Activated CD8-positive, alpha-beta memory T cell treated with anti-CD3 and anti-CD28 coated beads, Interleukin-2, amount 50 U/mL, for 48 hours (primary cell): Measurements from ENCODE around the gene MKRN2.
"Not testable (repeated sequence)": the region's sequence is repeated elsewhere in the genome, so short reads cannot be mapped to it uniquely, and the experiment has no call there.

ENCODE experiments used
- DNase-seq: peaks from one replicate; pipeline ENCODE4 v3.0.0-alpha.2; 2020

Gene MKRN2

DNA sequence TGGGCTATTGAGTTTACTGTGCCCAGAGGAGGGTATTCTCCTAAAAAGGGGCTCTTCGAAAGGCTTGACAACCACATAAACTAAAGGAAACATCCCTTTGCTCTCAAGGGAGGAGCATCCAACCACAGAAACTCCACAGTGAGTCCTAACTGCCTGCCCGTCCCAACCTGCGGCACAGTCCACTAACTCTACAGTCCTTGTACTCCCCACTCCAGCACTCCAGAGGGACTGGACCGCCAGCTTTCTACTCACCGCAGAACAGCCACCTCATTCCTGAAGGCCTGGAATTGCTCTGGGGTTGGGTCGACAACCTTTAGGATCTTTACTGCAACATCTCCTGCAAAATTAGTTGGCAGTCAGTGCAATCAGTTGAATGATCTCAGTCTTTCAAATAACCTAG is 34.6 kb downstream of the MKRN2 start:
- no peak for DNase-seq

DNA sequence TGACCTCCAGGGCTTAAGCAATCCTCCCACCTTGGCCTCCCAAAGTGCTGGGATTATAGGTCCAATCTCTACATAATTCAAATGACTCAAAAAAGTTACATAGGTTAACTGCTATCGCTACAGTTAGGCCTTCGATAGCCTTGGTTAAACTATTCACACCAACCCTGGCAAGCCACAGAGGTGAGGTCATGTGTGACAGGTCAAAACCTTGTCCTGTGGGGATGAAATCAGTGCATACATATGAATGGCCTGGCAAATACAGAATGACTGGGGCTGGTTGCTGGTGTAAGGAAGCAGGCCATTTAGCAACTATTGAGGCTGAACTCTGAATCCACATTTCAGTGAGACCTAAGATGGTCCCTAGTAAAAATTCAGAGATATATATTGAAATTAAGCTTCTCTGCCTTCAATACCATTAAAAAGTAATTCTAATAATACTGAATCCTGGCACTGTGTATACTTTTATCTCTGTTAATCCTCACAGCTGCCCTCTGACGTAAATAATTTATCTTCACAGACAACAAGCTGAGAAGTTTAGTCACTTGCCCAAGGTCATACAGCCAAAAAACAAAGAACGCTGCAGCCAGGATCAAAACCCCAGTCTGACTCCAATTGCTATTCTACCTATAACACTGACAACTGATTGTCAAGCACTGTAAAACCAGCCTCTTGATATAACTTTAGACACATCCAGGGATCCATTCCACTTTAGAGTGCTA is 35.3 kb downstream of the MKRN2 start:
- DNase-seq, result no peak

GRCh38 chr3:12593473-12593872 is 36.6 kb downstream of the MKRN2 start:
- no peak for DNase-seq

DNA sequence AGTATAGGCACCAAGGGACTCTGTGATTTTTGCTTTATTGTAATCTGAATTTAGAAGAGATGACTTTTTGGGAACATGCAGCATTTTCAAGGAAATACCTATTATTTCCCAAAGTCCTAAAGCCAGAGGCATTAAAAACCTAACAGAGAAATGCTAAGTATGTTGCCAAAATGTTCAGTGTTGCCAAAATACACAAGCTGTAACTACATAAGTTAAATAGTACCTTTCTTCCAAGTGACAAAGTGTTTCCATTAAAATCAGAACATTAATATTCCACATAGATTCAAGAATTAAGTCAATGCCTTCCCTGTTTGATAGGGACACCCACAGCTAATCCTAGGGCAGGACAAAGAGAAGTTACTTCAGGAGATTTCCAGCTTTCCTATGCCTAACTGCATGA is 42.0 kb downstream of the MKRN2 start:
- DNase-seq, result no peak

DNA sequence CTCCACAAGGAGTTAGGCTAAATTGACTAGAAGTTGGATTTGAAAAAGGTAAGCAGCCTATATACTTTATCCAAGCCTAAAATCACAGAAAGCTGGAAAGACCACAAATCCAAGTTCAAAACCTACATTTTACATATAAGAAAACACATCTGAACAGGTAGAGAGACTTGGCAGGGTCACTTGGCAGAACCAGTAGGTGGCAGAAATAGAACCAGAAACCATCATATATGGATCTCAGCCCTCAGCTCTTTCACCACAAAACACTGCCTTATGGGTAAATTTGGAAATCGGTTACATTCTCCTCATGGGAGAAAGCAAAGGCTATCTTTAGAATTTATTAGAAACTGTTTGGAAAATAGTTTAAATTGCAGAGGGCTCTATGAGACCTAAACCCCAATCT is 44.2 kb downstream of the MKRN2 start:
- no peak for DNase-seq

DNA sequence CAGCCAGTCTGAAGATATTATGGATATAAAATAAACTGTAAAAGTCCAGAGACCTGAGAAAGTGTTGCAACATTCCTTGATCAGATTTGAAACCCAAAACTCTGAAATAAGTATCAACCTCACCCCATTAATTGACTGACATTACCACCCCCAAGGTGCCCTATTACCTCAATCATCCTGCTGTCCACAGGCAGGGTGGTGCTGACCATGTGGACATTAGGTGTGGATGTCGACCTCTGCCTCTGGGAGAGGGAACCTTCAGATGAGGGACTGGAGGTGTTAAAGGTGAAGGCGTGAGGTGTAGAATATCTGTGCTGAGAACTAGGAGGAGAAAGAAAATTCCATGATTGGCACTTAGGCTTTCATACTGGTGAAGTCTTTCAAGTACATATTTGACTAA is 47.1 kb downstream of the MKRN2 start:
- DNase-seq, result no peak

- DNase-seq, result no peak
These were observed 51.5 kb downstream of the MKRN2 start for GRCh38 chr3:12608376-12608775.

GRCh38 chr3:12611117-12611516 is 54.2 kb downstream of the MKRN2 start:
- no peak for DNase-seq

DNA sequence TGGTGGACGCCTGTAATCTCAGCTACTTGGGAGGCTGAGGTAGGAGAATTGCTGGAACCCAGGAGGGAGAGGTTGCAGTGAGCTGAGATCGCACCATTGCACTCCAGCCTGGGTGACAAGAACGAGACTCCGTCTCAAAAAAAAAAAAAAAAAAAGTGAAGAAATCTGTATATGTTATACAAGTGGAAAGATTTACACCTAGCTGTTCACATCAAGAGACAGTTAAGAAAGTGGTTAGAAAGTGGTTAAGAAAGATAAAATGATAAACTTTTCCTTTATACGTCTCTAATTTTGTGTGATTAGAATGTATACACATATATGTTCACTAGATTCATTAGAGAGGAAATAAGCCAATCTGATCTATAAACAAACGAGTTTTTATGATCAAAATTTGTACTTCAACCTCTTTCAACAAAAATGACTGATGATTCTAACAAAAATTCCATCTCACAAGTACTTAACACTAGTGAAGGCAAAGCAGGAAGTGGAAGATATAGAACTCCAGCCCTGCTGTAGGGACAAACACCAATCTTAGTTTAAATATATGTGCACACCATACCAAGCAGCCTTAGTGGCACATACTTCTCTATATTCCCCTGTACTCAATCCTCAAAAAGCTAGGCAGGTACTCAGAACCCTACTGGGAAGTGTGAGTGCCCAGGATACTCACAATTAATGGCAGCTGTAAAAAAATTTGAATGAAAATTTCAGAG is 55.8 kb downstream of the MKRN2 start:
- DNase-seq, result no peak

- no peak for DNase-seq
These were observed 56.4 kb downstream of the MKRN2 start for GRCh38 chr3:12613250-12613649.

DNA sequence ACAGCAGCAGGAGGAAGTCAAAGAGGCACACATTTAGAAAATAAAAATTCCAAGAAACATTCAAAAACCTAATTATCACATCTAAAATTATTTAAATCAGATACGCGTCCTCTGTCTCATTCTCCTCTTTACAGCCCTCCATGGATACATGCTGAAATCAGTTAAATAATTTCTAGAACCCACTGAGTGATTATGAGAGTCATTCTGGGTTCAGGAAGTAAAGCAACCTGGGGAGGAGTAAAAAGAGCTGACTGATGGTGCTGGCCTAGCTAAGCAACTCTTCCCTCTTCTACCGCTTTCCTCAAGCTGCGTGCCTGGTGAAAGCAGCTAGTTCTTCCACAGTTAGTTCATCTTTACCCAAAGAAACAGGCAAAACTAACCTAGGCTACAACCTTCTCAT is 58.4 kb downstream of the MKRN2 start:
- DNase-seq, result no peak

- DNase-seq, result no peak
These were observed 61.5 kb downstream of the MKRN2 start for GRCh38 chr3:12618426-12618825.

DNA sequence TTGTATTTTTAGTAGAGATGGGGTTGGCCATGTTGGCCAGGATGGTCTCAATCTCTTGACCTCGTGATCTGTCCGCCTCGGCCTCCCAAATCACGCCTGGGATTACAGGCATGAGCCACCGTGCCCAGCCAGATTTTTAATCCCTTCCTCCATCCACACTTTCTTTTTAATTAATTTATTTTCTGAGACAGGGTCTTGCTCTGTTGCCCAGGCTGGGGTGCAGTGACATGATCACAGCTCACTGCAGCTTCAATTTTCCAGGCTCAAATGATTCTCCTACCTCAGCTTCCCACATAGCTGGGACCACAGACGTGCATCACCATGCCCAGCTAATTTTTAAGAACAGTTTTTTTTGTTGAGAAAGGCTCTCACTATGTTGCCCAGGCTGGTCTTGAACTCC is 63.4 kb downstream of the MKRN2 start:
- DNase-seq, result no peak

DNA sequence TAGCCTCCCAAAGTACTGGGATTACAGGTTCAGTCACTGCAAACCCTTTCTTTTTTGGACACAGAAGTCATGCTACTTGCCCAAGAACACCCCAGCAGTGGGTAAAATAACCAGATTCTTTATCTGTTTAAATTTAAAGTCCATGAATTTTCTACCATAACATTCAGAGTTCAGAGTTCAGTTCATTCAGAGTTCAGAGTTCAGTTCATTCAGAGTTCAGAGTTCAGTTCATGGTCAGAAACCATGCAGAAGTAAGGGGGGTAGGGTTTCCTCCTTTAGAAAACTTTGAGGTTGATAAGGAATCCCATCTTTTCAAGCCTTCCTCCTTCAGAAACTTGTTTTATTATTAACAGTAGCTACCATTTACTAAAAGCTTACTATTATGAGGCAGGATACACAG is 63.8 kb downstream of the MKRN2 start:
- DNase-seq, result no peak

GRCh38 chr3:12622335-12622734 is 65.4 kb downstream of the MKRN2 start:
- DNase-seq, result no peak

DNA sequence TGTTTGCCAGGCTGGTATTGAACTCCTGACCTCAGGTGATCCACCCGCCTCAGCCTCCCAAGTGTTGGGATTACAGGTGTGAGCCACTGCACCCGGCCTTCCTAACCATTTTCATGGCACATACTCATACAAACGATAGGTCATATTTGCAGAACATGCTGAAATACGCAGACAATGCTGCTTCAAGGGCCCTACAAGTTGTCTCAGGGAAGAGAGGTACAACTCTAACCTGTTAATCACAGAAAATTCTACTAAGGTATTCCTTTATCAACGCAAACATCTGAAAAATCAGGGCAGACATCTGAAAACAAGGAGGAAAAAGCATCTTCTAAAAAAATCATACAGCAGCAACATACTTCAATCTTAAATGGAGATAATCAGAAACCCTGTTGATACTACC is 67.2 kb downstream of the MKRN2 start:
- DNase-seq, result no peak

- DNase-seq, result not testable (repeated sequence)
These were observed 68.1 kb downstream of the MKRN2 start for GRCh38 chr3:12624964-12625363.

DNA sequence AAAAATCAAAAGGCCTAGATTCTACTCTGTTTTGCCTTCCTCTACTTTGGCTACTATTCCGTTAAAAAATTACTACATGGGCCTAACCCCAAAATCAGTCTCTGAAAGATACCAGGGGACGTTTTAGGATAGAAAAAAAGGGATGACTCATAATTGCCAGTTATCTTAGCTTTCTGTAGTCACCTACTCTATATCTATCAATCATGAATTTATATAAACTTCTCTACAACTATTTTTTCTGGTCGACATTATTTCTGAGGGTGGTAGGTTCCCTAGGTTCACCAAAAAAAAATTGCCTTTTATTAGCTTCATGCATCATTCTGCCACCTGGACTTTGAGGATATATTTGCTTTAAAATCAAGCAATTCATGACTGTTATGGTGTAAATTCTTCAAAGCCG is 70.5 kb downstream of the MKRN2 start:
- no peak for DNase-seq

- no peak for DNase-seq
These were observed 71.9 kb downstream of the MKRN2 start for GRCh38 chr3:12628813-12629212.

DNA sequence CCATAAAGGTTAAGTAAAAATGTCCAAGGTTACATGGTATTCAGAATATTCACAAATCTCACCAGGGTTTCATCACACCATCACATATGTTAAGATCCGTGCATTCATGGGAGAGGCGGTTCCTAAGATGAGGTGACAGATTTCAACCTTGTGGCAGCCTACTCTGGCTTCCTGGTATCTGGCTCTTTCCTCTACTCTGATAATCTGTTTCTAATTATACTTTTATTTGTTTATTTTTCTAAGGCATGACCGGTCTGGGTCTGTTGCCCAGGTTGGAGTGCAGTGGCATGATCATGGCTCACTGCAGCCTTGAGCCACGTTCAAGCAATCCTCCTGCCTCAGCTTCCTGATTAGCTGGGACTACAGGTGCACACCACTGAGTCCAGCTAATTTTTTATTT is 72.7 kb downstream of the MKRN2 start:
- no peak for DNase-seq

DNA sequence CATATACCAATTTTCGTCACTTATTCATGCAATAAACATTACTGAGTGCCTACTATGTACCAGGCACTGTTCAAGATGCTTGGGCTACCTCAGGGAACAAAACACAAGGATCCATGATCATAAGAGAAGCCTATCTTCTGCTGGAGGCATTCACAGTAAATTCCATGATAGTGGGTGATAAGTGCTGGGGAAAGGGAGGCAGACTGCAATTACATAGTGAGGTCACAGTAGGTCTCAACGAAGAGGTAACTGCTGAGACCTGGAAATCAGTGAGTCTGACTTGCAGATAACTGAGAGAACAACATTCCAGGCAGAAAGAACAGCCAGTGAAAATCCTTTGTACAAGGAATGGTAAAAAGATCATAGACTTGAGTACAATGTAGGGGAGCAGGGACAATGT is 73.4 kb downstream of the MKRN2 start:
- no peak for DNase-seq

GRCh38 chr3:12630843-12631242 is 74.0 kb downstream of the MKRN2 start:
- DNase-seq, result not testable (repeated sequence)

DNA sequence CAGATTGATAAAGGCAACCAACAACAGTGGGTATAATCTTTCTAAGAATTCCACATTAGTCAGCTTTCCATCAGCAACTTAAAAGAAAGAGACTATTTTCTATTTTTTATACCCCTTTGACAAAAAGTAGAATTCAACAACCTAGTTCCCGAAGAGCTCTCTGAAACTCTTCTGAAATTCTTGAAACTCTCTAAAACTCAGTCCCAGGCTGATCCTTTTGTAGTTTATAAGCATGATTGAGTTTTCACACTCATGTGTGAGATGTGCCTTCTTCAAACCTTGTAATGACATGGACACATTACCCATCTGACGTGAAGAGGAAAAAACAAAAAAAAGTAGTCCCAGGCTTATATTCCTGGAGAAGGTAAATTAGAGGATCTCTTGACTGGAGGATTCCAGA is 75.6 kb downstream of the MKRN2 start:
- no peak for DNase-seq

GRCh38 chr3:12633108-12633507 is 76.2 kb downstream of the MKRN2 start:
- DNase-seq, result no peak
